Upper lobe of left lung (tissue), 6 donors: ENCODE data around the gene TRPC1. TPM values are rescaled to one million over a fixed set of nuclear protein-coding genes. Genes with fewer than 3 reads are reported as not detected.

ENCODE experiments used
- ATAC-seq, 2 donors: fragments of 200-7000 bp; cut with Tn5 transposase; one replicate each; pipeline ENCODE4 v1.9.1; 2022; ENCODE audit warnings: mild to moderate bottlenecking in 2 of 2, moderate library complexity in 2 of 2; ENCODE audit not compliant: low FRiP score in 2 of 2
- DNase-seq, 2 donors: peaks; one replicate each; pipeline ENCODE4 v3.0.0-alpha.2; 2019 to 2020
- H3K27ac ChIP-seq, 4 donors: fragments of 200-600 bp; sonication (generic); one replicate each; pipeline ENCODE4 v1.5.1; 2016 to 2019
- H3K27me3 ChIP-seq, 4 donors: fragments of 200-600 bp; sonication (generic); one replicate each; pipeline ENCODE4 v1.5.1; 2017 to 2019
- H3K36me3 ChIP-seq, 4 donors: fragments of 200-600 bp; sonication (generic); one replicate each; pipeline ENCODE4 v1.5.1; 2016 to 2019
- H3K4me1 ChIP-seq, 4 donors: fragments of 200-600 bp; sonication (generic); one replicate each; pipeline ENCODE4 v1.5.1; 2018 to 2019
- H3K4me3 ChIP-seq, 4 donors: fragments of 200-600 bp; sonication (generic); one replicate each; pipeline ENCODE4 v1.5.1; 2017 to 2019; ENCODE audit warnings: mild to moderate bottlenecking in 2 of 4, moderate library complexity in 1 of 4
- H3K9me3 ChIP-seq, 4 donors: fragments of 200-600 bp; sonication (generic); one replicate each; pipeline ENCODE4 v1.5.1; 2018 to 2019
- CTCF ChIP-seq, 6 experiments: fragments of 450-650 bp in 4 of 6; fragments of 200-600 bp in 2 of 6; sonication (generic) in 2 of 6; IDR thresholded peaks; one replicate each; pipeline ENCODE4 v1.5.1; 2016 to 2019; ENCODE audit warnings: antibody characterized with exemption in 6 of 6
- EP300 ChIP-seq, 4 donors: sonication (generic); formaldehyde crosslinking; IDR thresholded peaks; one replicate each; pipeline ENCODE4 v1.5.1; 2017; ENCODE audit warnings: antibody characterized with exemption in 4 of 4, control low read depth in 2 of 4
- POLR2A ChIP-seq, 4 donors: fragments of 450-650 bp; IDR thresholded peaks; one replicate each; pipeline ENCODE4 v1.5.1; 2016 to 2017; ENCODE audit warnings: antibody characterized with exemption in 4 of 4, mild to moderate bottlenecking in 2 of 4
- POLR2AphosphoS5 ChIP-seq, 2 donors: sonication (generic); formaldehyde crosslinking; IDR thresholded peaks; one replicate each; pipeline ENCODE4 v1.5.1; 2017; ENCODE audit warnings: antibody characterized with exemption in 2 of 2
- WGBS, 2 donors: methylation state at CpG; one replicate each; pipeline ENCODE4 v1.1.5; 2017 to 2018; 5-methylcytosine and 5-hydroxymethylcytosine counted together
- total RNA-seq, 6 donors: library from RNA; depleted of rRNA in 4 of 6; stranded (reverse); fragments of >200 nt in 4 of 6; gene quantifications; one replicate each; pipeline versions ENCODE4 v1.1.0 to v1.2.1, GENCODE V29; 2016 to 2021
- donor health status: DM: no; HTN: no; CAD: no; lungs with moderate emphysema.
- donor health status: DM: no; HTN: yes; CAD: no; lungs with severe emphysema.

Gene TRPC1
- total RNA-seq, 6 donors from 2014 or later = 1.7 to 10.5 (median 5.4) TPM

- DNase-seq (no peak), ATAC-seq (no peak)
- Histone ChIP-seq H3K4me1 (no peaks in the 10 kb centered on the region), H3K36me3 (peaks cover 0 to 9% (median 0%) of the 10 kb centered on the region in 4 donors), H3K4me3 (no peak overlapping the region), H3K27me3 (no peaks in the 10 kb centered on the region), H3K9me3 (no peaks in the 10 kb centered on the region), H3K27ac (no peak overlapping the region)
- WGBS, 2 donors = 87 to 91% methylated on average over 2 of the region's 2 CpGs
- TF ChIP-seq CTCF (IDR thresholded peaks at IDR 0.05) (no peak), POLR2A (IDR thresholded peaks at IDR 0.05) (no peak), EP300 (IDR thresholded peaks at IDR 0.05) (no peak), POLR2AphosphoS5 (IDR thresholded peaks at IDR 0.05) (no peak)
These were observed 54.7 kb downstream of the TRPC1 start for GRCh38 chr3:142778541-142778940.

- no peaks in the 10 kb centered on the region for H3K27me3 ChIP-seq
- no peak for ATAC-seq
- DNase-seq = no peak
- no peak overlapping the region for H3K4me3 ChIP-seq
- no peaks in the 10 kb centered on the region for H3K4me1 ChIP-seq
- H3K36me3 ChIP-seq = peaks cover 0 to 9% (median 0%) of the 10 kb centered on the region in 4 donors
- no peaks in the 10 kb centered on the region for H3K9me3 ChIP-seq
- no peak for TF ChIP-seq POLR2A (IDR thresholded peaks at IDR 0.05)
- no peak for TF ChIP-seq EP300 (IDR thresholded peaks at IDR 0.05)
- TF ChIP-seq CTCF (IDR thresholded peaks at IDR 0.05) = no peak
- no peak for TF ChIP-seq POLR2AphosphoS5 (IDR thresholded peaks at IDR 0.05)
- no peak overlapping the region for H3K27ac ChIP-seq
These were observed 55.8 kb downstream of the TRPC1 start for GRCh38 chr3:142779591-142779990.

- Histone ChIP-seq H3K9me3 (no peaks in the 10 kb centered on the region), H3K36me3 (peaks cover 0 to 9% (median 0%) of the 10 kb centered on the region in 4 donors), H3K27me3 (no peaks in the 10 kb centered on the region), H3K4me1 (no peaks in the 10 kb centered on the region), H3K27ac (no peak overlapping the region), H3K4me3 (no peak overlapping the region)
- WGBS, 2 donors = 90 to 100% methylated on average over 2 of the region's 2 CpGs
- TF ChIP-seq POLR2AphosphoS5 (IDR thresholded peaks at IDR 0.05) (no peak), CTCF (IDR thresholded peaks at IDR 0.05) (no peak), EP300 (IDR thresholded peaks at IDR 0.05) (no peak), POLR2A (IDR thresholded peaks at IDR 0.05) (no peak)
- DNase-seq (no peak), ATAC-seq (no peak)
These were observed 58.8 kb downstream of the TRPC1 start for GRCh38 chr3:142782616-142783015.

- Histone ChIP-seq H3K9me3 (no peaks in the 10 kb centered on the region), H3K4me3 (no peak overlapping the region), H3K27me3 (no peaks in the 10 kb centered on the region), H3K36me3 (peaks cover 0 to 4% (median 0%) of the 10 kb centered on the region in 4 donors), H3K4me1 (no peaks in the 10 kb centered on the region), H3K27ac (no peak overlapping the region)
- no peak for DNase-seq
- TF ChIP-seq CTCF (IDR thresholded peaks at IDR 0.05) (no peak), POLR2A (IDR thresholded peaks at IDR 0.05) (no peak), POLR2AphosphoS5 (IDR thresholded peaks at IDR 0.05) (no peak), EP300 (IDR thresholded peaks at IDR 0.05) (no peak)
- 48 to 100% methylated on average over 1 of the region's 1 CpG for WGBS, 2 donors
- no peak for ATAC-seq
These were observed 60.4 kb downstream of the TRPC1 start for GRCh38 chr3:142784228-142784627.

GRCh38 chr3:142785996-142786395, 62.2 kb downstream of the TRPC1 start:
- H3K27ac ChIP-seq = no peak overlapping the region
- peaks cover 0 to 4% (median 0%) of the 10 kb centered on the region in 4 donors for H3K36me3 ChIP-seq
- H3K9me3 ChIP-seq = no peaks in the 10 kb centered on the region
- WGBS, 2 donors = 89 to 91% methylated on average over 4 of the region's 4 CpGs
- no peaks in the 10 kb centered on the region for H3K4me1 ChIP-seq
- no peak for DNase-seq
- no peak overlapping the region for H3K4me3 ChIP-seq
- no peak for ATAC-seq
- TF ChIP-seq POLR2A (IDR thresholded peaks at IDR 0.05) (no peak), POLR2AphosphoS5 (IDR thresholded peaks at IDR 0.05) (no peak), EP300 (IDR thresholded peaks at IDR 0.05) (no peak), CTCF (IDR thresholded peaks at IDR 0.05) (no peak)
- no peaks in the 10 kb centered on the region for H3K27me3 ChIP-seq
